ENCODE results near the gene WDR37. TPM values are rescaled to one million over a fixed set of nuclear protein-coding genes. Genes with fewer than 3 reads are reported as not detected.

Gene WDR37
- total RNA-seq, 4 donors from 2014 or later = 16.8 to 28.8 (median 22.3) TPM

GRCh38 chr10:1024103-1024502 is 32.1 kb upstream of the WDR37 start:
- Histone ChIP-seq H3K27me3 (no peaks in the 10 kb centered on the region), H3K4me3 (no peak overlapping the region), H3K9me3 (no peaks in the 10 kb centered on the region), H3K27ac (no peak overlapping the region), H3K4me1 (no peaks in the 10 kb centered on the region), H3K36me3 (peaks cover 0 to 13% (median 0%) of the 10 kb centered on the region in 3 donors)
- TF ChIP-seq, protein P1, sequence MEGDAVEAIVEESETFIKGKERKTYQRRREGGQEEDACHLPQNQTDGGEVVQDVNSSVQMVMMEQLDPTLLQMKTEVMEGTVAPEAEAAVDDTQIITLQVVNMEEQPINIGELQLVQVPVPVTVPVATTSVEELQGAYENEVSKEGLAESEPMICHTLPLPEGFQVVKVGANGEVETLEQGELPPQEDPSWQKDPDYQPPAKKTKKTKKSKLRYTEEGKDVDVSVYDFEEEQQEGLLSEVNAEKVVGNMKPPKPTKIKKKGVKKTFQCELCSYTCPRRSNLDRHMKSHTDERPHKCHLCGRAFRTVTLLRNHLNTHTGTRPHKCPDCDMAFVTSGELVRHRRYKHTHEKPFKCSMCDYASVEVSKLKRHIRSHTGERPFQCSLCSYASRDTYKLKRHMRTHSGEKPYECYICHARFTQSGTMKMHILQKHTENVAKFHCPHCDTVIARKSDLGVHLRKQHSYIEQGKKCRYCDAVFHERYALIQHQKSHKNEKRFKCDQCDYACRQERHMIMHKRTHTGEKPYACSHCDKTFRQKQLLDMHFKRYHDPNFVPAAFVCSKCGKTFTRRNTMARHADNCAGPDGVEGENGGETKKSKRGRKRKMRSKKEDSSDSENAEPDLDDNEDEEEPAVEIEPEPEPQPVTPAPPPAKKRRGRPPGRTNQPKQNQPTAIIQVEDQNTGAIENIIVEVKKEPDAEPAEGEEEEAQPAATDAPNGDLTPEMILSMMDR (IDR thresholded peaks at IDR 0.05) = no peak
- no peak for TF ChIP-seq POLR2A (IDR thresholded peaks at IDR 0.05)
- DNase-seq = no peak

DNA sequence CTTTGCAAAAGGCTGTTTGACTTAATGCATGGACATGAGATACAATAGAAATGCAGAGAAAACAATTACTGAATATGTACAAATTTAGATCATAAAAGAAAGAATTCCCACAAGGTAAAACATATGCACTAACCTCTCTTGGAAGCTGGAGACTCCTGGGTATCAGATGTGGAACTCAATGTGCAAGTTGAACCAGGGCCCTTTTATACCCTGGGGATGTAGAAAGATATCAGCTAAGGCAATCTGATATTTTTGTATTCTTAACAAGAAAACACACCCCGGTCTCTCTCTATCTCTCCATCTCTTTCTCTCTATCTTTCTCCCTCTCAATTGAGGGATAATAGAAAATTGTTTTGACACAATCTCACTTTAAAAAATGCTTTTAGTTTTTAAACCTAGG is 30.5 kb upstream of the WDR37 start, which contains the start of gene IDI2:
Gene IDI2, minus strand, starts transcription at position 177 of the 400 bp plus-strand sequence. CDS start 1,136 bp downstream, outside the sequence.
- Histone ChIP-seq H3K4me3 (no peak within 1 kb of the TSS), H3K27me3 (no peaks in the 10 kb centered on the region), H3K27ac (no peak within 1 kb of the TSS), H3K4me1 (no peaks in the 10 kb centered on the region), H3K9me3 (no peaks in the 10 kb centered on the region), H3K36me3 (no peaks in the 10 kb centered on the region)
- no peak for DNase-seq
- TF ChIP-seq POLR2A (IDR thresholded peaks at IDR 0.05) = no peak
- TF ChIP-seq, protein P1 (IDR thresholded peaks at IDR 0.05) = no peak

- no peaks in the 10 kb centered on the region for H3K27me3 ChIP-seq
- no peak for TF ChIP-seq POLR2A (IDR thresholded peaks at IDR 0.05)
- TF ChIP-seq, protein P1 (IDR thresholded peaks at IDR 0.05) = no peak
- H3K36me3 ChIP-seq = no peaks in the 10 kb centered on the region
Measured at GRCh38 chr10:1026578-1026977, 29.6 kb upstream of the WDR37 start.

DNA sequence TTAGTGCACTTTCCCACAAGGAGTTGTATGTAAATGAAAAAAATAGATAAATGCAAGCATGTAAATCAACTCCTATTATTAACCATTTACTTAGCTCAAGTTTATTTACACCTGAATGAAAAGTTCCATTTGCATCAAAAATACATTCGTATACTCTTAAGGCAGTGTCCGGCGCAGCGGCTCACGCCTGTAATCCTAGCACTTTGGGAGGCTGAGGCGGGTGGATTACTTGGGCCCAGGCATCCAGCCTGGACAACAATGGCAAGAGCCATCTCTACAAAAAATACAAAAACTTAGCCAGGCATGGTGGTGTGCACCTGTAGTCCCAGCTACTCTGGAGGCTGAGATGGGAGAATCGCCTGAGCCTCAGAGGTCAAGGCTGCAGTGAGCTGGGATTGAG is 26.3 kb upstream of the WDR37 start:
- H3K27ac ChIP-seq = no peak overlapping the region
- TF ChIP-seq, protein P1 (IDR thresholded peaks at IDR 0.05) = no peak
- TF ChIP-seq POLR2A (IDR thresholded peaks at IDR 0.05) = no peak
- H3K27me3 ChIP-seq = no peaks in the 10 kb centered on the region
- H3K4me1 ChIP-seq = no peaks in the 10 kb centered on the region
- H3K36me3 ChIP-seq = no peaks in the 10 kb centered on the region
- DNase-seq = no peak
- H3K9me3 ChIP-seq = no peaks in the 10 kb centered on the region
- no peak overlapping the region for H3K4me3 ChIP-seq

More at GRCh38 chr10:1026578-1026977, 29.6 kb upstream of the WDR37 start:
- Histone ChIP-seq H3K27ac (no peak overlapping the region), H3K9me3 (no peaks in the 10 kb centered on the region), H3K4me3 (no peak overlapping the region), H3K4me1 (no peaks in the 10 kb centered on the region)
- no peak for DNase-seq

GRCh38 chr10:1033601-1034000 is 22.6 kb upstream of the WDR37 start:
- Histone ChIP-seq H3K27ac (no peak overlapping the region), H3K4me1 (peaks cover 0 to 7% (median 0%) of the 10 kb centered on the region in 4 donors)

GRCh38 chr10:1034758-1035157 is 21.4 kb upstream of the WDR37 start:
- no peak for DNase-seq
- Histone ChIP-seq H3K27me3 (no peaks in the 10 kb centered on the region), H3K9me3 (no peaks in the 10 kb centered on the region), H3K36me3 (peaks cover 0 to 8% (median 0%) of the 10 kb centered on the region in 3 donors), H3K27ac (no peak overlapping the region), H3K4me3 (no peak overlapping the region), H3K4me1 (peaks cover 0 to 7% (median 0%) of the 10 kb centered on the region in 4 donors)
- TF ChIP-seq, protein P1 (IDR thresholded peaks at IDR 0.05) = no peak

More at GRCh38 chr10:1033601-1034000, 22.6 kb upstream of the WDR37 start:
- Histone ChIP-seq H3K4me3 (no peak overlapping the region), H3K36me3 (no peaks in the 10 kb centered on the region), H3K27me3 (no peaks in the 10 kb centered on the region), H3K9me3 (no peaks in the 10 kb centered on the region)
- no peak for TF ChIP-seq POLR2A (IDR thresholded peaks at IDR 0.05)
- no peak for DNase-seq
